ENCODE results near the gene CDK6. TPM values are rescaled to one million over a fixed set of nuclear protein-coding genes. Genes with fewer than 3 reads are reported as not detected.

CDK6 gene
- total RNA-seq, 1 experiment from 2014 or later, result 124 TPM

DNA sequence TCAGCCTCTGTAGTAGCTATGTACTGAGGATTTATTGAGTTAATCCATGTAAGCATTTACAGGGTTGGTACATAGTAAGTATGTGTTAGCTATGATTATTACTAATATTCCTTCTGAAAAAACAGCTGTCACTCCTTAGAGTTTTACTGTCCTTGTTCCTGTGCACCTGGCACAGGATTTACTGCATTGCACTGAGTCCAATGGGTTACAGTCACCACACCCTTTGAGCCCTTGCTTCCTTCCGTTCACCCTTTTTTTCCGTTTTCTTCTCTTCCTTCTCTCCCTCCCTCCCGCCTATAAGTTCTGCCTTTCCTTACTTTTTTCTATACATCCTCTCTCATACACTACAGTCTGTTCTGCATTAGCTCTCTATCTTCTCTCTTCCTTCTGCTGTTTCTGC lies 12.5 kb upstream of the CDK6 start:
- TF ChIP-seq, protein P1, sequence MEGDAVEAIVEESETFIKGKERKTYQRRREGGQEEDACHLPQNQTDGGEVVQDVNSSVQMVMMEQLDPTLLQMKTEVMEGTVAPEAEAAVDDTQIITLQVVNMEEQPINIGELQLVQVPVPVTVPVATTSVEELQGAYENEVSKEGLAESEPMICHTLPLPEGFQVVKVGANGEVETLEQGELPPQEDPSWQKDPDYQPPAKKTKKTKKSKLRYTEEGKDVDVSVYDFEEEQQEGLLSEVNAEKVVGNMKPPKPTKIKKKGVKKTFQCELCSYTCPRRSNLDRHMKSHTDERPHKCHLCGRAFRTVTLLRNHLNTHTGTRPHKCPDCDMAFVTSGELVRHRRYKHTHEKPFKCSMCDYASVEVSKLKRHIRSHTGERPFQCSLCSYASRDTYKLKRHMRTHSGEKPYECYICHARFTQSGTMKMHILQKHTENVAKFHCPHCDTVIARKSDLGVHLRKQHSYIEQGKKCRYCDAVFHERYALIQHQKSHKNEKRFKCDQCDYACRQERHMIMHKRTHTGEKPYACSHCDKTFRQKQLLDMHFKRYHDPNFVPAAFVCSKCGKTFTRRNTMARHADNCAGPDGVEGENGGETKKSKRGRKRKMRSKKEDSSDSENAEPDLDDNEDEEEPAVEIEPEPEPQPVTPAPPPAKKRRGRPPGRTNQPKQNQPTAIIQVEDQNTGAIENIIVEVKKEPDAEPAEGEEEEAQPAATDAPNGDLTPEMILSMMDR (IDR thresholded peaks at IDR 0.05; ENCODE audit: unreplicated experiment), result no peak
- no peaks in the 10 kb centered on the region for H3K36me3 Mint-ChIP-seq (ENCODE audit: insufficient read depth, unreplicated experiment)
- ChIA-PET POLR2A (interaction anchor here (0.6 to 1.1 kb wide), 2 partner anchors 9 to 11 kb away, joined by 3 read pairs; no protein-coding TSS in a partner anchor), CTCF (interaction anchor here (0.6 to 0.7 kb wide), 2 partner anchors 8 to 188 kb away, joined by 3 to 5 read pairs; no protein-coding TSS in a partner anchor)
- no TSS peak for BruUV-seq (replicated peaks)
- H3K4me1 Mint-ChIP-seq (ENCODE audit: insufficient read depth, unreplicated experiment), result no peaks in the 10 kb centered on the region
- H3K9me3 Mint-ChIP-seq (ENCODE audit: unreplicated experiment), result peaks cover 2% of the 10 kb centered on the region
- H3K27ac Mint-ChIP-seq (ENCODE audit: low read depth, unreplicated experiment), result no peak overlapping the region
- H3K4me3 Mint-ChIP-seq (ENCODE audit: unreplicated experiment), result no peak overlapping the region
- no peaks in the 10 kb centered on the region for H3K27me3 Mint-ChIP-seq (ENCODE audit: insufficient read depth, unreplicated experiment)
- intact Hi-C loops (cut with micrococcal nuclease), result no loop called here
- DNase-seq (ENCODE audit: unreplicated experiment), result no peak

DNA sequence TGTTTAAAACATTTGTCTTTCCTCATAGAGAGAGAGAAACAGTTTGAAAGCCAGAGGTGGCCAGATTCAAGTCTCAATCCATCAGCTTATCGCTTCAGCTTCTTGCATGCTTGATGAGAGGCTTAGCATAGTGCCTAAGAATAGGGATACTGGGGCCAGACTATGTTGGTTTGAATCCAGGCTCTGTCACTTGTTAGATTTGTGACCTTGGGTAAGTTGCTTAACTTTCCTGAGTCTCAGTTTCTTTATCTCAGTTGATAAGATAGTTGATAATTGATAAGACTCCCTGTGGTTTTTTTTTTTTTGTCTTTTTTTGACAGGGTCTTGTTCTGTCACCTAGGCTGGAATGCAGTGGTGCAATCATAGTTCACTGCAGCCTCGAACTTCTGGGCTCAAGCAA lies 12.1 kb upstream of the CDK6 start:
- TF ChIP-seq, protein P1 (IDR thresholded peaks at IDR 0.05; ENCODE audit: unreplicated experiment), result no peak
- POLR2A ChIA-PET, result interaction anchor here (0.6 to 1.1 kb wide), 2 partner anchors 9 to 11 kb away, joined by 3 read pairs; no protein-coding TSS in a partner anchor
- CTCF ChIA-PET, result interaction anchor here (0.6 kb wide), 1 partner anchor 188 kb away, joined by 3 read pairs; no protein-coding TSS in a partner anchor
- Mint-ChIP-seq H3K27ac (ENCODE audit: low read depth, unreplicated experiment) (no peak overlapping the region), H3K9me3 (ENCODE audit: unreplicated experiment) (peaks cover 6% of the 10 kb centered on the region), H3K4me1 (ENCODE audit: insufficient read depth, unreplicated experiment) (no peaks in the 10 kb centered on the region), H3K4me3 (ENCODE audit: unreplicated experiment) (no peak overlapping the region), H3K27me3 (ENCODE audit: insufficient read depth, unreplicated experiment) (no peaks in the 10 kb centered on the region), H3K36me3 (ENCODE audit: insufficient read depth, unreplicated experiment) (no peaks in the 10 kb centered on the region)
- BruUV-seq (replicated peaks), result no TSS peak
- intact Hi-C loops (cut with micrococcal nuclease), result no loop called here
- DNase-seq (ENCODE audit: unreplicated experiment), result no peak

DNA sequence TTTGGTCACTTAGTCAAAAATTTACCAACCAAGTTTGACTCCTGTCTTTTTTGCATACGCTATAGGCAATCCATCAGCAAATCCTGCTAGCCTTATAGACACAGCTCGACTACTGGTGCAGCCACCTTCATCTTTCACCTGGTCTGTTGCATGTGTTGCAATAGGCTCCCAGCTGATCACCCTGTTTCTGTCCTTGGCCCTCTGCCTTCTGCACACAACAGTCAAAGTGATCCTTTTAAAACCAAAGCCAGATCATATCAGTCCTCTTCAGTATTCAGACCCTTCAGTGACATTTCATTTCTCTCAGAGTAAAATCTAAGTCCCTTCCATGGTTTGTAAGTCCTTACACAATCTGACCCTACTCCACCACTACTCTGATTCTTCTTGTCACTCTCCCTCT lies 10.9 kb upstream of the CDK6 start:
- ChIA-PET POLR2A (no interaction called here), CTCF (no interaction called here)
- no TSS peak for BruUV-seq (replicated peaks)
- Mint-ChIP-seq H3K9me3 (ENCODE audit: unreplicated experiment) (peaks cover 9% of the 10 kb centered on the region), H3K27ac (ENCODE audit: low read depth, unreplicated experiment) (no peak overlapping the region), H3K4me3 (ENCODE audit: unreplicated experiment) (no peak overlapping the region), H3K27me3 (ENCODE audit: insufficient read depth, unreplicated experiment) (no peaks in the 10 kb centered on the region), H3K4me1 (ENCODE audit: insufficient read depth, unreplicated experiment) (no peaks in the 10 kb centered on the region), H3K36me3 (ENCODE audit: insufficient read depth, unreplicated experiment) (no peaks in the 10 kb centered on the region)
- intact Hi-C loops (cut with micrococcal nuclease), result no loop called here
- TF ChIP-seq, protein P1 (IDR thresholded peaks at IDR 0.05; ENCODE audit: unreplicated experiment), result no peak
- DNase-seq (ENCODE audit: unreplicated experiment), result no peak

DNA sequence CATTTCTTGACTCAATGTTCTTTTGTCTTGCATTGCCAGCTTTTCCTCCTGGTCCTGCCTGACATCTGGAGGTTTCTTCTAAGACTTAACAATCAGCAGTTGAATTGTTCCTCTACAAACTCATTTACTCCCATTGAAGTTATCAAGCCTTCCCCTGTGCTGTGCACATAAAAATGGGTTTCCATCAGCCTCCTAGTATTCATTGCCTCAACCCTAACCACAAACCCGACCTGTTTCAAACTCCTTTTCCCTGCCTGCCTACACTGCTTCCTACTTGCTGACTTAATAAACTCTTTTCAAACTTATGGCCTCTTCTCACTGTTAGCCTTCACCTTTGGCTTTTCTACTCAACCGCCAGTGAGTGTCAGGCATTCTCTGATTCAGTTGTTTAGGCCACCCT lies 9.4 kb upstream of the CDK6 start:
- no peaks in the 10 kb centered on the region for H3K36me3 Mint-ChIP-seq (ENCODE audit: insufficient read depth, unreplicated experiment)
- TF ChIP-seq, protein P1 (IDR thresholded peaks at IDR 0.05; ENCODE audit: unreplicated experiment), result no peak
- no peaks in the 10 kb centered on the region for H3K4me1 Mint-ChIP-seq (ENCODE audit: insufficient read depth, unreplicated experiment)
- no peaks in the 10 kb centered on the region for H3K27me3 Mint-ChIP-seq (ENCODE audit: insufficient read depth, unreplicated experiment)
- POLR2A ChIA-PET, result interaction anchor here (0.6 to 0.7 kb wide), 2 partner anchors 135 to 141 kb away, joined by 3 read pairs; no protein-coding TSS in a partner anchor
- peaks cover 9% of the 10 kb centered on the region for H3K9me3 Mint-ChIP-seq (ENCODE audit: unreplicated experiment)
- H3K4me3 Mint-ChIP-seq (ENCODE audit: unreplicated experiment), result no peak overlapping the region
- BruUV-seq (replicated peaks), result no TSS peak
- CTCF ChIA-PET, result interaction anchor here (1.0 to 1.5 kb wide), 2 partner anchors 70 to 150 kb away, joined by 3 to 7 read pairs; no protein-coding TSS in a partner anchor
- DNase-seq (ENCODE audit: unreplicated experiment), result no peak
- no peak overlapping the region for H3K27ac Mint-ChIP-seq (ENCODE audit: low read depth, unreplicated experiment)
- intact Hi-C loops (cut with micrococcal nuclease), result no loop called here
